K562 (cell line): ENCODE data around the gene HGD. TPM values are rescaled to one million over a fixed set of nuclear protein-coding genes. Genes with fewer than 3 reads are reported as not detected.
"Not testable (repeated sequence)": the region's sequence is repeated elsewhere in the genome, so short reads cannot be mapped to it uniquely, and the experiment has no call there.

Experiments
- ATAC-seq: fragments of 200-7000 bp; cut with Tn5 transposase; 3 replicates; pipeline ENCODE4 v1.9.1; 2020; ENCODE audit warnings: moderate library complexity
- BruUV-seq: library from RNA; stranded (reverse); fragments of 400-500 nt; replicated peaks from 2 replicates; lab custom pipeline; 2021; lab: Mats Ljungman, UMichigan
- CTCF ChIA-PET: fragments of 300-600 bp; formaldehyde crosslinking; extraction: SDS; loops from one replicate; lab custom pipeline; 2021; ENCODE audit warnings: low intra/inter-chr PET ratio; lab: Yijun Ruan, JAX
- POLR2A ChIA-PET: fragments of 300-600, 350-650 bp; sonication (Branson Sonifier 250); formaldehyde crosslinking; extraction: SDS; loops from one replicate; lab custom pipeline; 2021; ENCODE audit warnings: antibody characterized with exemption, inconsistent platforms; lab: Yijun Ruan, JAX
- DNase-seq, 4 experiments: peaks; one replicate each; pipeline versions ENCODE4 v3.0.0 to v3.0.0-alpha.2; 2011 to 2018; ENCODE audit warnings: low spot score in 3 of 4, mixed read lengths in 3 of 4; ENCODE audit errors: extremely low read depth in 1 of 4
- FAIRE-seq: peaks from 2 replicates; lab custom pipeline; 2011; peaks lifted over from hg19 to GRCh38; lab: Jason Lieb, UNC
- H2AFZ ChIP-seq: 2 replicates; pipeline ENCODE4 v1.6.0; 2011; ENCODE audit warnings: low read depth, low read length, control low read depth, inconsistent platforms
- H3K27ac ChIP-seq: fragments of 200-600 bp; 3 replicates; pipeline ENCODE4 v1.8.0; 2011; ENCODE audit warnings: low read depth, mild to moderate bottlenecking, control low read depth, inconsistent platforms, low read length, moderate library complexity, mixed read lengths; ENCODE audit errors: extremely low read depth
- H3K27me3 ChIP-seq, 2 experiments: fragments of 300-600 bp in 1 of 2; 2 replicates in 1 of 2; 3 replicates in 1 of 2; pipeline versions ENCODE4 v1.6.0 to v1.8.0; 2011; ENCODE audit warnings: inconsistent platforms in 2 of 2, low read length in 2 of 2, mild to moderate bottlenecking in 1 of 2, mixed read lengths in 1 of 2, moderate library complexity in 1 of 2; ENCODE audit not compliant: control insufficient read depth in 2 of 2, insufficient read depth in 2 of 2
- H3K36me3 ChIP-seq: fragments of 300-600 bp; 3 replicates; pipeline ENCODE4 v1.8.0; 2011; ENCODE audit warnings: mild to moderate bottlenecking, low read length, inconsistent platforms; ENCODE audit not compliant: control insufficient read depth, insufficient read depth
- H3K4me1 ChIP-seq, 2 experiments: fragments of 200-600 bp in 1 of 2; replicated peaks in 1 of 2; 2 replicates in 1 of 2; 3 replicates in 1 of 2; pipeline versions ENCODE4 v1.5.1 to v1.8.0; 2011; ENCODE audit warnings: inconsistent platforms in 2 of 2, low read length in 2 of 2, mild to moderate bottlenecking in 1 of 2, mixed read lengths in 1 of 2, moderate library complexity in 1 of 2; ENCODE audit not compliant: control insufficient read depth in 2 of 2, insufficient read depth in 2 of 2
- H3K4me2 ChIP-seq: 2 replicates; pipeline ENCODE4 v1.6.1; 2011; ENCODE audit warnings: low read length, control low read depth, inconsistent platforms, mixed read lengths; ENCODE audit not compliant: insufficient read depth
- H3K4me3 ChIP-seq: fragments of 200-600 bp; sonication (generic), shearing (Covaris generic); 2 replicates; pipeline ENCODE4 v1.5.1; 2016; ENCODE audit warnings: control low read depth, inconsistent platforms
- H3K79me2 ChIP-seq: fragments of 200-600 bp; 3 replicates; pipeline ENCODE4 v1.8.0; 2011; ENCODE audit warnings: low read length, inconsistent platforms; ENCODE audit not compliant: control insufficient read depth, insufficient read depth
- H3K9ac ChIP-seq, 2 experiments: 2 replicates each; pipeline versions ENCODE4 v1.6.0 to v1.6.1; 2011; ENCODE audit warnings: low read depth in 2 of 2, low read length in 2 of 2, control low read depth in 1 of 2, inconsistent platforms in 1 of 2, mild to moderate bottlenecking in 1 of 2, mixed read lengths in 1 of 2; ENCODE audit not compliant: insufficient read depth in 1 of 2
- H3K9me1 ChIP-seq: one replicate; pipeline ENCODE4 v1.6.0; 2011; ENCODE audit warnings: inconsistent platforms, mild to moderate bottlenecking, low read length, moderate library complexity; ENCODE audit not compliant: control insufficient read depth, insufficient read depth
- H3K9me3 ChIP-seq: replicated peaks from 2 replicates; pipeline ENCODE4 v1.5.1; 2011; ENCODE audit warnings: low read depth, low read length, inconsistent platforms; ENCODE audit not compliant: control insufficient read depth, insufficient read depth
- H4K20me1 ChIP-seq: replicated peaks from 2 replicates; pipeline ENCODE4 v1.6.1; 2011; ENCODE audit warnings: low read length, inconsistent platforms, mixed read lengths; ENCODE audit not compliant: control insufficient read depth, insufficient read depth
- ARID1B ChIP-seq: fragments of 450-650 bp; IDR thresholded peaks from 2 replicates; pipeline ENCODE4 v1.6.1; 2016; ENCODE audit warnings: antibody characterized with exemption, mild to moderate bottlenecking, inconsistent platforms
- EGR1 ChIP-seq: fragments of 450-650 bp; conservative IDR thresholded peaks from 2 replicates; pipeline ENCODE4 v1.6.1; 2017; ENCODE audit warnings: mild to moderate bottlenecking
- ETV5 ChIP-seq: sonication (generic); formaldehyde crosslinking; IDR thresholded peaks from 2 replicates; pipeline ENCODE4 v1.4.0; 2020; ENCODE audit warnings: low read depth, mild to moderate bottlenecking, missing genetic modification reagents
- FOXA3 ChIP-seq, 2 experiments: fragments of 450-650 bp in 1 of 2; sonication (generic) in 1 of 2; formaldehyde crosslinking; IDR thresholded peaks in 1 of 2; conservative IDR thresholded peaks in 1 of 2; 2 replicates each; pipeline versions ENCODE4 v1.4.0 to v1.8.0; 2020 to 2022; ENCODE audit warnings: mild to moderate bottlenecking in 2 of 2, missing genetic modification reagents in 1 of 2
- FOXK2 ChIP-seq, 2 experiments: fragments of 450-650 bp; IDR thresholded peaks in 1 of 2; conservative IDR thresholded peaks in 1 of 2; 2 replicates each; pipeline ENCODE4 v1.6.1; 2016; ENCODE audit warnings: low read depth in 2 of 2, mild to moderate bottlenecking in 1 of 2
- GATA2 ChIP-seq: sonication (generic); formaldehyde crosslinking; IDR thresholded peaks from 2 replicates; pipeline ENCODE4 v1.4.0; 2020; ENCODE audit warnings: mild to moderate bottlenecking, missing genetic modification reagents
- RFX1 ChIP-seq: fragments of 450-650 bp; IDR thresholded peaks from 2 replicates; pipeline ENCODE4 v1.6.1; 2016; ENCODE audit warnings: mild to moderate bottlenecking, moderate library complexity
- ZNF592 ChIP-seq: fragments of 450-650 bp; IDR thresholded peaks from 2 replicates; pipeline ENCODE4 v1.6.1; 2017; ENCODE audit warnings: antibody characterized with exemption, mild to moderate bottlenecking
- WGBS: fragments of 100-300 bp; shearing (Covaris generic); methylation state at CpG from one replicate; pipeline ENCODE4 v1.1.6; 2016; ENCODE audit warnings: low coverage, mixed read lengths; ENCODE audit not compliant: insufficient coverage; ENCODE audit errors: missing lambda C conversion rate; 5-methylcytosine and 5-hydroxymethylcytosine counted together
- in situ Hi-C: fragments of 300-500 bp; cut with MboI; formaldehyde crosslinking; loops from 4 replicates; pipeline ENCODE4 v1.15.0; 2018; ENCODE audit warnings: inconsistent platforms, mixed read lengths
- intact Hi-C: fragments of 100-400 bp; cut with micrococcal nuclease; formaldehyde crosslinking; loops from 2 replicates; pipeline ENCODE4 v1.14.2; 2022
- polyA plus RNA-seq, 8 experiments: library from polyadenylated mRNA; depleted of rRNA in 4 of 8; stranded (reverse) in 5 of 8; unstranded in 3 of 8; fragments of >200 nt; fragmentation: Nextera tagmentation in 2 of 8; fragmentation: Illumina TruSeq in 1 of 8; extraction: Ambion mirVana in 2 of 8; extraction: Trizol in 1 of 8; gene quantifications; 2 replicates each; pipeline versions ENCODE4 v1.2.1 to v1.2.3, GENCODE V29; 2011 to 2014; ENCODE audit warnings: inconsistent platforms in 1 of 8, missing spikeins in 1 of 8
- total RNA-seq, 7 experiments: library from RNA; depleted of rRNA in 6 of 7; stranded (reverse); fragments of >200 nt in 6 of 7; fragmentation: Illumina TruSeq in 2 of 7; extraction: Trizol in 2 of 7; gene quantifications; 2 replicates each; pipeline versions ENCODE4 v1.2.1 to v1.2.3, GENCODE V29; 2011 to 2021; ENCODE audit warnings: low replicate concordance in 1 of 7

The HGD gene
- total and polyA plus RNA-seq, 9 of the 15 experiments (the other 6 are each of a cell fraction or from before 2014, with no cell fraction given), result 0.08 to 0.25 (median 0.17) TPM; not detected in 4

GRCh38 chr3:120719167-120719834 lies 37.3 kb upstream of the HGD start:
- H3K9me3 ChIP-seq, H3K9me1 ChIP-seq, H3K27me3 ChIP-seq, H3K4me1 ChIP-seq, BruUV-seq, CTCF ChIA-PET, H4K20me1 ChIP-seq, POLR2A ChIA-PET, H3K36me3 ChIP-seq, H3K79me2 ChIP-seq, in situ Hi-C loops, intact Hi-C loops, H3K4me3 ChIP-seq: not testable (repeated sequence)
- Histone ChIP-seq H3K4me2 (peak overlapping the region; percentile 65), H2AFZ (peak overlapping the region; percentile 77), H3K27ac (peak overlapping the region; percentile 69; the same call in 2 of the 3 replicates), H3K9ac (peak overlapping the region in 1 of 2 experiments; percentile 72; a peak in 2 of 4 replicates)
- ATAC-seq (peak; percentile 54; the same call in 1 of the 3 replicates), FAIRE-seq (peak; percentile 46), DNase-seq (peak in 1 of 4 experiments; percentile 22)
- WGBS, result 33% methylated on average over 11 of the region's 20 CpGs
- TF ChIP-seq GATA2 (0 out of 2 replicates have a peak, but pooled peaks have one; percentile 17), ETV5 (0 out of 2 replicates have a peak, but pooled peaks have one; percentile 28), RFX1 (0 out of 2 replicates have a peak, but pooled peaks have one; percentile 14), ZNF592 (0 out of 2 replicates have a peak, but pooled peaks have one; percentile 42), FOXA3 (CRISPR knock-in tag; conservative IDR thresholded peaks at IDR 0.05 in 1 of 2, IDR thresholded peaks at IDR 0.05 in 1 of 2) (peak; percentile 76 to 86), ARID1B (0 out of 2 replicates have a peak, but pooled peaks have one; percentile 14), FOXK2 (conservative IDR thresholded peaks at IDR 0.05 in 1 of 2, IDR thresholded peaks at IDR 0.05 in 1 of 2; ENCODE audit: low read depth in 2 of 2) (peak; percentile 87 to 89), EGR1 (peak; percentile 54)
